ENCODE data around the gene EDA.
"Not testable (repeated sequence)": the region's sequence is repeated elsewhere in the genome, so short reads cannot be mapped to it uniquely, and the experiment has no call there.

The EDA gene

DNA sequence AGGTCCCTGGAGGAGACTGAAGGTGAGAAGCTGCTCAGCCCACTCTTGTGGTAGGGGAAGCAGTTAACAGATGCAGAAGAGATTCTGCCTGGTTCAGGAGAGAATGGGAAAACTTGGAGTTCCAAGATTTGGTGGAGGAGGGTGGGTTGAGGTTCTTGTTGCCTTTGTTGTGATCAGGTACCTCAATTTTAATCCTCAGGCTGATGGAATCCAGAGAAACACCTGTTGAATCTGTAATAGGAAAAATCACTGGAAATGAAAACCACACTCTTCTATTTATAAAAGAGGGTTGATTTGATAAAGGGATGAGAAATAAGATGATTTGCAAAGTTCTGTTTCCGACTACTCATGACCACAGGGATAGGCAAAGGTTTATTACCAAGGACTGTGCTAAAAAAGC is 132.1 kb downstream of the EDA start:
- DNase-seq = no peak

DNA sequence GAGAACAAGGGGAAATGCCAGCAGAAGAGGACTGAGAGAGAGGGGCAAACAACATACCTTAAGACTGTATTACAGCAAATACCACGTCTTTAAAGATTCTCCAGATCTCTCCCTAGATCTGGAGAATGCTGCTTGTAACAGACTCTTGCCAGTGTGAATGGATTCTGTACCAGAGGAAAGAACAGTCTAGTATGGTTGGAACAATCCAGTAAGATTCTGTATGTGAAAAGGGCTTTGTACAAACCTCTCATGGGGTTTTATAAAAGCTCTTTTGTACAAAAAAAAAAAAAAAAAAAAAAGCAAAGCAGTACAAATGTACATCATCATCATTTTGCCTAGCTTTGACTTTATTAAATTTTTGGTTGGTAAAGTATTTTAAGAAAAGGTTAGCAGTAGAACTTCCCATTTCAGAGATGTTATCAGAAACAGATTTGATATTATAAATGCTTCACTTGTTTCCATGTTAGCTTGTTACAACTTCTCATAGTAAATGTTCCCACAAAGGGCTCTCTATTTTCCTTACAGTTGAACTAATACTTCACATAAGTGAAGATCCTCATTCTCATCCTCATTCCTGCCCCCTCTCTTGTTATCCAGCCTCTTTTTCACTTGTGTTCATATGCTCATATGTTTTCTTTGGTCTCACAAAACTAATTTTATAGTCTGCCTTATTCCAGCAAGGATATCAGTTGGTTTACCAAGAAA is 144.2 kb downstream of the EDA start:
- DNase-seq = no peak

DNA sequence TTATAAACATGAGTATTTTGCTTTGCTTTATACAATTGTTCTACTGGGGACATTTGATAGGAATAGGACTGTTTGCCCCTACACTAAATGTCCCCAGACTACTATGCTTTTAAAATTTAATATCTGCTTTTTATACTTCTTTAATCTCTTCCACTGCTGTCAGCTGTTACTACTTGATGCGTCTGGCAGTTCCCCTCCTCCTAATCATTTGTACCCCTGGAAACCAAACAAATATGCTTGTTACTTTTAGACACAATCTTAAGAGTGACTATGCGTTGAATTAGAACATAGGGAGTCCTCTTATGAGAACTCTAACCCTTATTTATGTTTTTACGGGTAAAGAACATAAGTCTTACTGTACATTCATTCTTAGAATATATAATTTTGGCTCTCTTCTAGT is 145.7 kb downstream of the EDA start:
- no peak for DNase-seq

DNA sequence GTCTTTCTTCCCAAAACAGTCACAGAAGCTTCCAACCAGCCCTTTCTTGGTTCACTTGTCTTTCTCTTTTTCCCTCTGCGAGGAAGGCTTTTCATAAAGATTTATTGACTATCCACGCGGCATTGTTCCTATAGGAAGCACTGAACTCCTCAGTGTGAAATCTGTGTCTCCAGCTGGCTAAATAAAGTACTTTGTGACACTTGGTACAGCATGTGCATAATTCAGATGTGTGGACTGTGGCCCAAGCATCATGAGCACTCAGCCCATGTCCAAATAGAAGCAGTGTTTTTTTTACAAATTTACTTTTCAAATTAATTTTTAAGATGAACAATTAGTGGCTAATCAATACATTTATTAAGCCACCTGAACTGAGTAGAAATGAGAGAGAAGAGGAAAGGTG is 146.4 kb downstream of the EDA start:
- no peak for DNase-seq

DNA sequence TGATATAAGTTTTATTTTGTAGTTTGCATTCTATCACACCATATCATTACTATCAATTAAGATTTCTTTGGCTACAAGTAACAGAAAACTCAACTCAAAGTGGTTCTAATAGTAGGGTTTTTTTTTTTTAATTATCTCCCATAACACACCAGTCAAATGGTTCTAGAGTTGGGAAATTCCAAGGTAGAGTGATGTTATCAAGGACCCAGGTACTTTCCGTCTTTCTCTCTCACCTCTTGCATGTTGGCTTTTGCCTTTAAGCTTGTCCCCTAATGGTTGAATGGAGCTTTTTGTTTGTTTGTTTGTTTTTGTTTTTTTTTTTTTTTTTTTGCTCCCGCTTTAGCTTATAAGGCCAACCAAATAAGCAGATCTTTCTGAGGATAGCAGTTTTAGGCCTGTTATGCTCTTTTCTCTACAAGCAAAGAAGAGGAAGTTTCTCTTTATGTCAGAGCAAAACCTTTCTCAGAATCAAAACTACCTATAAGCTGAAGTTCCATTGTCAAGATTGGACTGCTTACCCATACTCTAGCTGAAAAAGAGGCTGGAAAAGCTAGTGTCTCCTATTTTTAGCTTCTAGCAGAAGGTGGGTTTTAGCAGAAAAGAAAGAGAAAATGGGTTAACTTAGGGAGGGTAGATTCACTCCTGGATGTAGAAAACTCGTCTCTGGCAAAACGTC is 177.5 kb downstream of the EDA start:
- no peak for DNase-seq

DNA sequence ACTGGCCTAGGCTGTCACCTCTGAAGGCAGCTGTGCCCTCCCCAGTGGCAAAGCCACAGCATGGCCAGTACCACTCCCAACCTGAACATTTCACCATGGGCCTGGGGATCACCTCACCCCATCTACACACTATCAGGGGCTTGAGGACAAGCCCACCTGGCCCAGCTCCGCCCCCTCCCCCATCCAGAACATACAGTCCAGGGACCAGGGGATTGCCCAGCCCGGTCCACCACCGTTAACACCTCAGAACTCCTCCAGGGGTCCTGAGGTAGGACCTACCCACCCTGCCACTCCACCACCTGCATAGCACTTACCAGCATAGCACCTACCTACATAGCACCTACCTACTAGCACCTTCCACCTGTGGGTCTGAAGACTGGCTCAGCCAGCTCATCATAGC is 179.8 kb downstream of the EDA start:
- no peak for DNase-seq

DNA sequence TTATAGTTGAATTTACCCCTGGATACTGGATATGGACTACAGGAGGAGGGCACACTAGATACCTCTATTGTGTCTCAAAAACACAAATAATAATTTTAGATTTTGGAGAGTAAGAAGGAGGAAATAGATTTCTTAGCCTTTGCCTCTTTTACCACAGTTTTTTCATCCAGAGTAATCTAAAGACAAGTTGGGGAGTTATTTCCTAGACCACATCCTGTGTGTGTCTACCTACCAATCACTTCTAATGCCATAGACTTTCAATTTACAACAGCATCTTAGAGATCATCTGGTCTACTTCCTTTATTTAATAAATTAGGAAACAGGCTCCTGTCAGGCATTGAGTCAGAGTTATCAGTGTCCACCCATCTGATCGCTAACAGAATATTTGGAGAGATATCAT is 191.5 kb downstream of the EDA start:
- DNase-seq = no peak

DNA sequence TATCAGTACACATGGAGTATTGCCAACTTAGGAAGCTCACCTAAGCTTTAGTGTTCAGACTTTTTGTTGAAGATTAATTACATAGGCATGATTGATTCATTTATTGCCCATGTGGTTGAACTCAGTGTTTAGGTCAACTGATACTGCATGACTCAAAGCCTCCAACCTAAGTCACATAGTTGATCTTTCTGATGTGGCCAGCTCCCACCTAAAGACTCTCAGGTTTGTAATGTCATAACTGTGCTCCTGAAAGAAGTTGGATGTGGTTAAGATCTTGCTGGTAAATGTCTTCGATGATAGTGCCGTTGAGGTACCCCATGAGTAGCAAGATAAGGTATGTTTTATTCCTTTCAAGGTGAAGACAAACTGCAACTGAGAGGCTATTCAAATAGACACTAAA is 192.5 kb downstream of the EDA start:
- no peak for DNase-seq

DNA sequence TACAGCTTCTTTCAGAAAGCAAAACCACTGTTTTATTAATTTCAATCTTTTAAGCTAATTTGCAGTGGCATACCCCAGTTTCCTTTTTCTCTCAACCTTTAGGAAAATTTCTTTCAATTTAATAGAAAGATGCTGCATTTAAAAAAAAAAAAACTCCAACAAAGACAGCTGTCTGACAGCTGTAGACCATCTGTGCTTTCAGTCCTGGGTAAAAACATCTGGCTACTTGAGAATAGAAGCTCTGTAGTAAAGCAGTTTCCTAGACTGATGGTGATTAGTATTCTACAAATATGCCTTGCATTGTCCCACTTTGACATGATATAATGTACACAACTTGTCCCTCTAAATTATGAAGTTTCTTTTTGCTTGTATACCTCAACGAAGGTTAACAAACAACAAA is 197.8 kb downstream of the EDA start:
- DNase-seq = no peak

DNA sequence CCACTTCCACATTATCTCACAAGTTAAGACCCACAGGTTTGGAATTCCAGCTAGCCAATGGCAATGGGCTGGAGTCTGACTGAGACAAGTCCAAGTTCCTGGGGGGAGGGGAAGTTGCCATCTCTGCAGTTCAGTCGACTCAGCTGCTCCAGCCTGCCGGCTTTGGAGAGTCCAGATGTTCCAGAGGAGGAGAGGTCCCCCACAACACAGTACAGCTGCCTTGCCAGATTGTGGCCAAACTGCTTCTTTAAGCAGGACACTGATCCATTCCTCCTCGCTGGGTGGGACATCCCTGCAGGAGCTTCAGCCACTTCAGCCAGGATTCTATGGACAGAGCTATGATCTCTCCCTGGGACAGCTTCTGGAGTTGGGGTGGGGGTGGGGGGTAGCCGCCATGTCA is 199.2 kb downstream of the EDA start:
- DNase-seq = no peak

DNA sequence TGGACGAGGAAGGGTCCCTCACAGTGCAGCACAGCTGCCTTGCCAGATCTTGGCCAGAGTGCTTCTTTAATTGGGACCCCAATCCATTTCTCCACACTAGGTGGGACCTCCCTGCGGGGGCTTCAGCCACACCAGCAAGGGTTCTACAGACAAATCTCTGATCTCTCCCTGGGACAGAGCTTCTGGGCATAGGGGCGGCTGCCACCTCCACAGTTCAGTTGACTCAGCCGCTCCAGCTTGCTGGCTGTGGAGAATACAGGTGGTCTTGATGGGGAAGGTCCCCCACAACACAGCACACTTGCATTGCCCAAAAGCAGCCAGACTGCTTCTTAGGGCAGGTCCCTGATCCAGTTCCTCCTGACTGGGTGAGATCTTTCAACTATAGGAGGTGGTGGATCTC is 199.6 kb downstream of the EDA start:
- DNase-seq = no peak

DNA sequence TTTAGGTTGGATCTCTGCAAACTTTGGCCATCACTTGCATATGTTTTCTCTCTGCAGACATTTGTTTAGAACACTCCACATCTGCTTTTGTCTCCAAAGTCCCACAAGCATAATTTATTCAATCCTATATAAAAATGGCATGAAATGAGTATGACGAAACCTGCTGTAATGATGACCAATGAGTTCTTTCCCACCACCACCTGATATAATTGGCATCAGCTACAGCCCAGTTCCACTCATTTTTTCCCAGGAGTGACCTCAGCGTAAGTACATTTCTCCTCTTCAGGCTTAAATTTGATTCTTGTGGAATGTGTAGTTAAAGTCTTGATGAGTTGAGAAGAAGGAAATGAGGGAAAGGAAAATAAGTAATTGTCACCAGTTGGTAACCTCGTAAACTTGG is 228.7 kb downstream of the EDA start:
- DNase-seq = peak; percentile 9

DNA sequence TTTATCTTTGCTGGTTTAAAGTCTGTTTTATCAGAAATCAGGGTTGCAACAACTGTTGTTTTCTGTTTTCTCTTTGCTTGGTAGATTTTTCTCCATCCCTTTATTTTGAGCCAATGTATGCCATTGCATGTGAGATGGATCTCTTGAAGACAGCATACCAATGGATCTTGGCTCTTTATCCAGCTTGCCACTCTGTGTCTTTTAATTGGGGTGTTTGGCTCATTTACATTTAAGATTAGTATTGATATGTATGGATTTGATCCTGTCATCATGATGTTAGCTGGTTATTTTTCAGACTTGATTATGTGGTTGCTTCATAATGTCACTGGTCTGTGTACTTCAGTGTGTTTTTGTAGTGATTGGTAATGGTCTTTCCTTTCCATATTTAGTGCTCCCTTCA is 244.1 kb downstream of the EDA start:
- DNase-seq = not testable (repeated sequence)

DNA sequence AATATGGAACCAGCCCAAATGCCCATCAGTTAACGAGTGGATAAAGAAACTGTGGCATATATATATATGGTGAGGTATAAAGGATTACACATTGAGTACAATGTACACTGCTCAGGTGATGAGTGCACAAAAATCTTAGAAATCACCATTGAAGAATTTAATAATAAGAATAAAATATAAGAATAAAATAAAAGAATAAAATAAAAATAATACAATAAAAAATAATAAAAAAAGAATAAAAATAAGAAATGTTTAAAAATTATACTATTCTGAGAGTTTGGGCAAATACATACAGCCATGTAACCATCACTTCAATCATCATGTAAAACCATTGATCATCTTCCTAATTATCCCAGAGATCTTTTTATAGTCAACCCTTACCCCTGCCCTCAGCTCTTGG is 260.3 kb downstream of the EDA start:
- no peak for DNase-seq

DNA sequence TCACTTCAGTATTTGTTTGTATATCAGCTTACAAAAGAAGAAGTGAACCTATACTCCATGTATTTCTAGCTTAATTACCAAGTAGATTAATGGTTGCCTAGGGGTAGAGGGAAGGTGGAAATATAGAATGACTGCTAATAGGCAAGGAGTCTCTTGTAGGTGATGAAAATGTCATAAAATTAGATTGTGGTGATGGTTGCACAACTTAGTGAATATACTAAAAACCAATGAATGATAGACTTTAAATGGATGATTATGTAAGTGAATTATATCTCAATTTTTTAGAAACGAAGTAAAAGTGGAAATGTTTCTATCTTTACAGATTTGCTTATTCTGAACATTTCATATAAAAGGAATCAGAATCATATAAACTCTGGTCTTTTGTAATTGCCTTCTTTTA is 268.3 kb downstream of the EDA start:
- DNase-seq = no peak

DNA sequence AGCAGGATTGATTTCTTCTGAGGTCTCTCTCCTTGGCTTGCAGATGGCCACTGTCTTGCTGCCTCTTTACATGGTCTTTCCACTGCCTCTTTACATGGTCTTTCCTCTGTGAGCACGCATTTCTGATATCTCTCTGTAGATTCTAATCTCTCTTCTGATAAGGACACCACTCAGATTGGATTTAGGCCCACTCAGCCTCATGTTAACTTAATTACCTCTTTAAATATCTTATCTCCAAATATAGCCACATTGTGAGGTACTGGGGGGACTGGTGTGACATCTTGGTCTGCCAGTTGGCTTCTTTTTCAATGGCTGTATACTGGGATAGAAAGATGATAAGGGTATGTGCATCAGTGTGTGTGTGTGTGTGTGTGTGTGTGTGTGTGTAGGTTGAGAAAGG is 280.1 kb downstream of the EDA start:
- no peak for DNase-seq

DNA sequence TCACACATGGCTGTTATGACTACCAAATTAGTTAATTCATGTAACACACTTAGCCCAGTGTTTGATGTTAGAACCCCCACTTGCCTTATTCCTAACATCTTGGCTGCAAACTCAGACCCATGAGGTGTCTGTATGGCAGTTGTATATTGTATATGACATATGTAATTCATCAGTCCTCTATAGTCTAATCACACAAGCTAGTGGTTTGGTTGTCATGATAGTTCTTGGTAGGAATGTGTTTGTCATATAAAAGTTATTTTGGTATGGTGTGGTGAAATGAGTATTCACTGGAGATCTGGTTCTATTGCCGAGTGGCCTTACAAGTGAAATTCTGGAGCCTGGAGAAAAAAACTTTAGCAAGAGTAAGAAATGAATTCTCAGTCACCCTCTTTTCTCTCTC is 284.6 kb downstream of the EDA start:
- peak; percentile 67 for DNase-seq

DNA sequence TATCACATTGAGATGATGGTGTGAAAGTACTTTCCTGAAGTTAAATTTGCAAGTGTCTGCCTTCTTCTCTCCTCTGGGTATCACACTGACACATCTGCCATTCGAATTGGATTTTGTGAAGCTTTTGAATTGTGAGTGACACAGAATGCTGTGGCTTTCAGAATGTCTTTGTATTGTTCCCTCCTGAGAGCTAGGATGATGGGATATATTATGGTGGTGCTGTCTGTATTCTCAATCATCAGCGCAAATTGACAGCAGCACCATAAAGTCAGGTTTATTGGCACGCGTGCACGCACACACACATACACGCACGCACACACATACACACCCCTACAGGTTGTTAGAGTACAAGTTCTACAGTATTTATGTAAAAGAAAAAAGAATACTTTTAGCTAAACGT is 290.5 kb downstream of the EDA start:
- no peak for DNase-seq

DNA sequence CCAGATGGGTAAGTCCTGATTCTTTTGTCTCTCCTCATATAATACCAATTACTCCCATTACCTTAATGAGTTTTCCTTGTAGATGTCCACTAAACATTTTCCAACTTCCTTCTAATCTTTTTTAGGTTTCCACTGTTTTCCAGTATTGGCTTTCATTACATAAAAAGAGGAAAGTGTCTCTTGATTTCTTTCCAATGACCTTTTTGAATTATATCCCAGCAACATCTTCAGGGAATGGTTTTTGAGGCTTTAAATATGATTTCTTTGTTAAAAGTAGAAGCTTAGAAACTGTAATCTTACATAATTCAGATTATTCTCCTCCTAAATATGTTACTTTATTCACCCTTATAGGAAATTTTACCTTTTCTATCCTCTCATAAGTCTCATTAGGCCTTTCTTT is 298.9 kb downstream of the EDA start:
- DNase-seq = no peak

DNA sequence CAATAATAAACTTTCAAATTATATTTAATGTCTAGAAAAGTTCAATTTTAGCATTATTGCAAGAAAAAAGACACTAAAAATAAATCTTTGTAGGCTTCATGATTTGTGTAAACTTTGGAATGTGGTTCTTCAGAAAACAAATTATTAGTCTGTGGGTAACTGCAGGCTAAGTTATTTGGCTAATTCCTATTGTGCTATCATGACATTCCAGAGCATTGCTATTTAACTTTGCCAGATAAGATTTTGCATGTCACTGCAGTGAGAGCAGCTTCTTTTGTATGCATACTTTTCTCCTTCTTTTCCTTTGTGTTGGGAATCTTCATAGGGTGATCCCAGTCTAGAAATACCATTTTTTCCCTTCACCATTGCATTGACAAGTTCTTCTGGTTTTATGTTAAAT is 303.8 kb downstream of the EDA start:
- DNase-seq = peak; percentile 30

DNA sequence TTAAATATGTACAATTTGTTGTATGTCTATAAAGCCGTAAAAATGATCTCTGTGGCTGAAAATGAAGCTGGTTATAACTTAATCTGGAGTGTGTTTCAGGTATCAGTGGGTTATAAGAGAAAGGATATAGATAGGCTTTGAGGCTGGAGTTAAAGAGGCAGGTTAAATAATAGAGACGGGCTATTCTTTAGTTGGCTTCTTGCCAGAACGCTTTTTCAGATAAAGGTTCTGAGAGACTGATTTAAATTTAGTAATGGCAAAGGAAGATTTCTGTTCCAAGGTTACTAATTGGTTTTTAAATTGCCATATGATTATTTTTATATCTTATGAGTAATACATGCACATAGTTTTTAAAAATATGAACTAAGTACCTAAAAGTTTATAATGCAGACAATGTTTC is 316.4 kb downstream of the EDA start:
- no peak for DNase-seq

DNA sequence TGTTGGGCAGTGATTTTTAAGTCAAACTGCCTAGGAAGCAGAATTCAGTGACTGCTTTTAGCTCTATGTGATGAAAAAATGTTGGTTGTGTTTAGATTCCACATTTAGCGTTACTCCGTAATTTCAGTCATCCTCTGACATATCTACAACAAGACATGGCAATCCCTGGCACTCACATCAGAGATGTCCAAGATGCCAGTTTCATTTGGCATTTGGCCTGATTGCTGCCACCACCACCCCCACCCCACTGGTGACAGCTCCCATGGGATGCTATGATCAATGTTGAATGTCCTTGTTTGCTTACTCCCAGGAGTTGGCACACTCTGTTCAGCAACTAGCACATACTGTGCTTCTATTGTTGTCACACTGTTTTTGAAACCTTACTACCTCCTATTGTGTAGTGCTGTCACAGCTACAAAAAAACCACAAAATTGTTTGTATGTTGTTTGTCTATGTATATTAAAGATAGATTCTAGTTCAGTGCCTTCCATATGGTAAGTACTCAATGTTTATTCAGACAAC is 332.4 kb downstream of the EDA start:
- DNase-seq = no peak

DNA sequence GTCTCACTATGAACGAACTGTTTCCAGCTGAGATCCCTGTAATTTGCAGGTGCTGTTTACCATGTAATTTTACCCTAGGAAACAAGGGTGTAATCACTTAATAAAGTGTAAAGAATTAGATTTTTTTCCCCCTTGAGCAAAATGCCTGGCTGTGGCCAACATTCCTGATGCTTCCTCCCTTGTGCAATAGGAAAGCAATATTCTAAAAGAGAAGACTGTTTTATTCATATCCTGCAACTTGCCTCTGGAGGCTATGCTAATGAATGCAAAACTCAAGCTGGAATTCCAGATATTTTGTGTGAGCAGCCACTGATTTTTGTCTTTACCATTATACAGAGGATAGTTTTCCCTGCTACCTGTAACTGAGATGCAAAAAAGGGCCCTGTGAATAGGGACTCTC is 335.8 kb downstream of the EDA start:
- peak; percentile 17 for DNase-seq

DNA sequence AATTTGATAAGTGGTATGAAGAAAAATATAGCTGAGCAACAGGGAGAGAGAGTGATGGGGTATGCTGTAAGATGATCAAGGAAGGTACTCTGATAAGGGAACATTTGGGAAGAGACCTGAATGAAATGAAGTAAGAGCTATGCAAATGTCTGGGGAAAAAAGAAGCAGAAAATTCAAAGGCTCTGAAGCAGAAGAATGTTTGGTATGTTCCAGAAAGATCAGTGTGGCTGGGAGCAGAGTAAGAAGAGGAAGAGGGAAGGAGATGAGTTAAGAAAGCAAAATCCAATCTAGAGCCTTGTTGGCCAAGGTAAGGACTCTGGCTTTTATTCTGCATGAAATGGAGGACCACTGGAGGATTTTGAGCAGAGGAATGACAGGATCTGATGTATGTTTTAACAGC is 343.8 kb downstream of the EDA start:
- DNase-seq = no peak
